ENCODE measurements around the gene RPTN.

- TF ChIP-seq GATA3 (IDR thresholded peaks at IDR 0.05; ENCODE audit: low read depth, low read length) (no peak), GATA2 (IDR thresholded peaks at IDR 0.05; ENCODE audit: low read depth, low read length) (no peak)
Observed at GRCh38 chr1:152109998-152110294, 49.1 kb downstream of the RPTN start.
